Nephron progenitor cell (in vitro differentiated cells): ENCODE measurements around the gene RPL21.

Source experiments
- DNase-seq: peaks from one replicate; pipeline ENCODE4 v3.0.0; 2021
- H3K27ac Mint-ChIP-seq: 2 replicates; pipeline ENCODE4 v1.8.0; 2021; ENCODE audit warnings: mild to moderate bottlenecking, moderate library complexity, mixed read lengths
- H3K27me3 Mint-ChIP-seq: 2 replicates; pipeline ENCODE4 v1.8.0; 2021; ENCODE audit warnings: mild to moderate bottlenecking, low read depth, mixed read lengths; ENCODE audit not compliant: poor library complexity
- H3K36me3 Mint-ChIP-seq: 2 replicates; pipeline ENCODE4 v1.8.0; 2021; ENCODE audit warnings: low read depth, mixed read lengths
- H3K4me1 Mint-ChIP-seq: 2 replicates; pipeline ENCODE4 v1.8.0; 2021; ENCODE audit warnings: mixed read lengths
- H3K4me3 Mint-ChIP-seq: 2 replicates; pipeline ENCODE4 v1.8.0; 2021; ENCODE audit warnings: mild to moderate bottlenecking, moderate library complexity, mixed read lengths
- H3K9me3 Mint-ChIP-seq: 2 replicates; pipeline ENCODE4 v1.8.0; 2021; ENCODE audit warnings: mild to moderate bottlenecking, moderate library complexity, mixed read lengths
- CTCF ChIP-seq: fragments of 200-600 bp; sonication (generic); IDR thresholded peaks from 2 replicates; pipeline ENCODE4 v1.5.0; 2021; ENCODE audit warnings: antibody characterized with exemption

RPL21 gene

GRCh38 chr13:27270594-27271520 is 19.5 kb downstream of the RPL21 start, which contains the start of gene RASL11A:
Gene RASL11A, plus strand, starts transcription at chr13:27270830. Its CDS starts 115 bp downstream, at chr13:27270945.
- peak; percentile 95 for TF ChIP-seq CTCF
- peak; percentile 85 for DNase-seq
- Mint-ChIP-seq H3K36me3 (no peaks in the 10 kb centered on the region), H3K4me3 (peak within 1 kb of the TSS; percentile 90), H3K27me3 (peaks cover 50% of the 10 kb centered on the region), H3K27ac (peak within 1 kb of the TSS; percentile 57), H3K9me3 (peaks cover 3% of the 10 kb centered on the region), H3K4me1 (peaks cover 47% of the 10 kb centered on the region)

GRCh38 chr13:27271570-27272096 is 20.3 kb downstream of the RPL21 start:
- Mint-ChIP-seq H3K27ac (no peak overlapping the region), H3K4me1 (peaks cover 47% of the 10 kb centered on the region), H3K36me3 (no peaks in the 10 kb centered on the region), H3K4me3 (peak overlapping the region; percentile 87), H3K27me3 (peaks cover 56% of the 10 kb centered on the region), H3K9me3 (peaks cover 3% of the 10 kb centered on the region)
- no peak for DNase-seq
- no peak for TF ChIP-seq CTCF

DNA sequence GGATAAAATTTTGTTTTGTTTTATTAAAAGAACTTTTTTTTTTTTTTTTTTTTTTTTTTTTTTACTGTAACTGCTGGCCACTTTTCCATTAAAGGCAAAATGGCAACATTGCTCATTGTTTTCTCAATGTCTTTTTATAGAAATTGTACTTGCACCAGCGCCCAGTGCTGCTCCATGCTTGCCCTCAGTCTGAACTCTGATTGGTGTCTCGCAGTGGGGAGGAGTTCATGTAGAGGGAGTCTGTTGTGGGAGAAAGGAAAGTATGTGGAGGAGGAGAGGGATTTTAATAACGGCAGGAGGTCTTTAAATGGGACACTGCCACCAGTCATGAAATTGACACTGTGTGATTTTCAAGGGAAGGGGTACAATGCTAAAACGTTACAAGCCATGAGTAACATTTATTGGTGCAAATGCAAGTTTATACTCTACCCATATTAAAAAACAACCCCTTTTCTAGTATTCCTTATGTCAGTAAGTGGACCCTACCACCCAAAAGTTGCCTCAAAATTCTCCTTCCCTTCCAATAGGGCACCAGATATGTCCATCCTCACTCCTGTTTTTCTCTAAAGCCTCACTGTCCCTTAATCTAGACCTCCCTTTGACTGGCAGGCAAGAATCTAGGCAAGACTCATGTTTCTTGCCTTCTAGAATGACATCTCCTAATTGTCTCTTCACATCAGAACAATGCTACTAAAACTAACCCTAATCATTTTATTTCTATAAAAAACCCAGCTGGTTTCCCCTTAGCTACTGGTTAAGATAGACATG is 22.5 kb downstream of the RPL21 start:
- H3K4me3 Mint-ChIP-seq: peak overlapping the region; percentile 22
- no peak for TF ChIP-seq CTCF
- peaks cover 56% of the 10 kb centered on the region for H3K27me3 Mint-ChIP-seq
- no peaks in the 10 kb centered on the region for H3K36me3 Mint-ChIP-seq
- peak overlapping the region; percentile 38 for H3K27ac Mint-ChIP-seq
- H3K9me3 Mint-ChIP-seq: peaks cover 3% of the 10 kb centered on the region
- peaks cover 47% of the 10 kb centered on the region for H3K4me1 Mint-ChIP-seq
- no peak for DNase-seq

DNA sequence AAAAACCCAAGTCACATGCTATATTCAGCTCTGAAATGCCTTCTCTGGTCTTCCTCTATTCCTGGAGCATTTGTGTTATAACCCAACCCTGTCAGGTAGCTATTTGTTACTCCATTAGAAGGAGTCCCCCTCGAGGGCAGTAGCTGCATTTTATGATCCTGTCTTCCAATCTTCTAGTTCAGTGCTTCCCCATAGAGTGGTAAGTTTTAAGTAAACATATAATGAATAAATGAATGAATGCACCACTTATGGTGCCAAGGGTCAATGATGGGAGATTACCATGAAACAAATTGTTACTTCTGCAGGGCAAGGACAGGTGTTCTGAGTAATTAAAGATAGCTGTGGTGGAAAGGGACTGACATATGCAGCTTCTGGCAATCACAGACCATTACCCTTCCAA is 23.3 kb downstream of the RPL21 start:
- Mint-ChIP-seq H3K27me3 (peaks cover 58% of the 10 kb centered on the region), H3K9me3 (peaks cover 3% of the 10 kb centered on the region), H3K4me3 (no peak overlapping the region), H3K4me1 (peaks cover 47% of the 10 kb centered on the region), H3K27ac (no peak overlapping the region), H3K36me3 (no peaks in the 10 kb centered on the region)
- DNase-seq: no peak
- TF ChIP-seq CTCF: no peak

GRCh38 chr13:27276188-27276587 is 24.8 kb downstream of the RPL21 start:
- no peak overlapping the region for H3K27ac Mint-ChIP-seq
- no peak for DNase-seq
- no peaks in the 10 kb centered on the region for H3K9me3 Mint-ChIP-seq
- no peak overlapping the region for H3K4me3 Mint-ChIP-seq
- peaks cover 58% of the 10 kb centered on the region for H3K27me3 Mint-ChIP-seq
- H3K36me3 Mint-ChIP-seq: no peaks in the 10 kb centered on the region
- no peak for TF ChIP-seq CTCF
- peaks cover 40% of the 10 kb centered on the region for H3K4me1 Mint-ChIP-seq
